Activated CD8-positive, alpha-beta memory T cell treated with anti-CD3 and anti-CD28 coated beads, Interleukin-2, amount 50 U/mL, for 1 hour (primary cell): Measurements from ENCODE around the gene ZNF354B.

Experiments used
- DNase-seq: peaks from one replicate; pipeline ENCODE4 v3.0.0-alpha.2; 2020; ENCODE audit errors: extremely low read depth

Gene ZNF354B

DNA sequence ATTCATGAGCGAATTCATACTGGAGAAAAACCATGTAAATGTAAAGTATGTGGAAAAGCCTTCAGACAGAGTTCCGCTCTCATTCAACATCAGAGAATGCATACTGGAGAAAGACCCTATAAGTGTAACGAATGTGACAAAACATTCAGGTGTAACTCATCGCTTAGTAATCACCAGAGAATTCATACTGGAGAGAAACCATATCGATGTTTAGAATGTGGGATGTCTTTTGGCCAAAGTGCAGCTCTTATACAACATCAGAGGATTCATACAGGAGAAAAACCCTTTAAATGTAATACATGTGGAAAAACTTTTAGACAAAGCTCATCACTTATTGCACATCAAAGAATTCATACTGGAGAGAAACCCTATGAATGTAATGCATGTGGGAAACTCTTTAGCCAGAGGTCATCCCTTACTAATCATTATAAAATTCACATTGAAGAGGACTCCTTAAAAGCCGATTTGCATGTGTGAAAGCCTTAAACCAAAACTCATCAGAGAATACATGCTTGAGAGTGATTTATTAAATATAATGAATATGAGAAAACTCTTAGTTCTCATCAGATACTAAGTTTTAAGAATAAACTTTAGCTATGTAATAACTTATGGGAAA is 24.2 kb downstream of the ZNF354B start:
- DNase-seq = no peak

DNA sequence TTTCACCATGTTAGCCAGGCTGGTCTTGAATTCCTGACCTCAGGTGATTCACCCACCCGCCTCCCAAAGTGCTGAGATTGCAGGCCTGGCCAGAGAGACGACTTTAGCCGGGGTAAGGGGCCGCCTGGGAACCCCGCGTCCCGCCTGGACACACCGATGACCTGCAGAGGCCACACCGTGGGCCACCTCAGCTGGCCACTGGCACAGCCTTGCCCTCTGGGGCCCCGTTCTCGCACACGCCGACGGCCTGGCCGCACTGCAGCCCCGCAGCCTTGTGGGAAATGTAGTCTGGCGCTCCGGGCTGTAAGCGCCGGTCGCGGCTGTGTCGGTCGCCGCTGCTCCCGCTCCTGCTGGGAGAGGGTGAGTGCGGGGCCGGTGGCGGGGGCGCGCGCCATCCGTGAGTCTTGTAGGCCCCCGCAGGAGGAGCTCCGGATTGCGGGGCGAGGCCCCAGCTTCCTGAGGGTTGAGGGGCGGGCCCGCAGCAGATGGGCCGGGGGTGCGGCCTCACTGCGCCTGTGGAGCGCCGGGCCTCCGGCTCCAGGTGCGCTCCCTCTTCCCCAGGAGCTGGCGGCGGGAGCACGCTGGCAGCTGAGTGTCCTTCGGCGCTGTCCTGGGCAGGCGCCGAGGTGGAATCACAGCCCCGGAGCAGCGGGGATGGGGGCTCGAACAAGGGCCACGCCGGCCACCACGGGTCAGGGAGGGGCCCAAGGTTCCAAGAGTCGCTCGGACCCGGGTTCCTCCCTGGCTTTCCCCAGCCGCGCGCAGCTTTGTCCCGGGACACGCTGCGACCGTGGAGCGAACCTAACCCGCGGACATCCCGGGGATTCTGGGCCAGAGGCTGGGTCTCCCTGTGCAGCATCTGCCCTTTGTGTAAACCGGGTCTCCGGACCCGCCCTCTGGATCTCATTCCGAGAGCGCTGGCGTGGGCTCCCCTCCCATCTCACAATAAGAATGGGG is 36.1 kb downstream of the ZNF354B start, which contains the start of gene ZFP2:
Gene ZFP2, plus strand, starts transcription at position 299 of the 957 bp plus-strand sequence. CDS start 35,401 bp downstream, outside the sequence.
- DNase-seq = no peak

DNA sequence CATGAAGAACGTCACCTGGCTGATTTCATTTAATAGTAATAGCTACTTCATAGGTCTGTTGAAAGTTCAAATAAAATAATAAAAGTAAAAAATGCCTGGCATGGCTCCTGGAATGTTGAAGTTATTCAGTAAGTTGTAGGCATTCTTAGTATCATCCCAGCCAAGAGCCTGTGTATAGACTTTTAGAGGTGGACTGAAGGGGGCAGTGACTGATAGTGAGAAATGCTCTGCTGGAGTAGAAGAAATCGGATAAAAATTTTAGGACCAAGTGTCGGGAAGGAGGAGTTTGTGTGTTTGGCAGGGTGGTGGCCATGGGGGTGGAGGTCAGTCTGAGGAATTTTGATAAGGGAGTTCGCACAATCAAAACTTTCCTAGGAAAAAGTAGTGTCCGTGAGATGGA is 39.5 kb downstream of the ZNF354B start:
- DNase-seq = no peak

DNA sequence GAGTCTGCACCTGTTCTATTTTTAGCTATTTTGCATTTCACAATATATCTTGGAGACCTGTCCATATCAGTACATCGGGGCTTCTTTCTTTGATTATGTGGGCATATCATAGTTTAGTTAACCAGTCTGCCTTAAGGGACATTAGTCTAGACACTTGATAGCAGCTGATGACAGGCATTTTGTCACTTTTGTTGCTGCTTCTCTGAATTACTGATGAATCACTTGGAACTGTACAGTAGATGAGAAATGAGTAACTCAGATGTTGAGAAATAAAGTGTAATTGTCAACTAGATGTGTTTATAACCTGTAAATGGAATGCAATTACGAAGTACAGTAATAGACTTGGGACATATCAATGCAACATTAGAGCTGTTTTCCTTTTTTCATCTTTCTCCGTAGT is 43.1 kb downstream of the ZNF354B start:
- DNase-seq = no peak

DNA sequence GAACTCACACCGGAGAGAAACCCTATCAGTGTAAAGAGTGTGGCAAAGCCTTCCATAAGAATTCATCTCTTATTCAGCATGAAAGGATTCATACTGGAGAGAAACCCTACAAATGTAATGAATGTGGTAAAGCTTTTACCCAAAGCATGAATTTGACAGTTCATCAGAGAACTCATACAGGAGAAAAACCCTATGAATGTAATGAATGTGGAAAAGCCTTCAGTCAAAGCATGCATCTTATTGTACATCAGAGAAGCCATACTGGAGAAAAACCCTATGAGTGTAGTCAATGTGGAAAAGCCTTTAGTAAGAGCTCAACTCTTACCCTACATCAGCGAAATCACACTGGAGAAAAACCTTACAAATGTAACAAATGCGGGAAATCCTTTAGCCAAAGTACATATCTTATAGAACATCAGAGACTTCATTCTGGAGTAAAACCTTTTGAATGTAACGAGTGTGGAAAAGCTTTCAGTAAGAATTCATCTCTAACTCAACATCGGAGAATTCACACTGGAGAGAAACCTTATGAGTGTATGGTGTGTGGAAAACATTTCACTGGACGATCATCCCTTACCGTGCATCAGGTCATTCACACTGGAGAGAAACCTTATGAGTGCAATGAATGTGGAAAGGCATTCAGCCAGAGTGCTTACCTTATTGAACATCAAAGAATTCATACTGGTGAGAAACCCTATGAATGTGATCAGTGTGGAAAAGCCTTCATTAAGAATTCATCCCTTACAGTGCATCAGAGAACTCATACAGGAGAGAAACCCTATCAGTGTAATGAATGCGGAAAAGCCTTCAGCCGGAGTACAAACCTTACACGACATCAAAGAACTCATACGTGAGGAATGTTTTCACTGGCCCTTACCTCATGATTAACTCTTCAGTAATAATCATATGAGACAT is 72.3 kb downstream of the ZNF354B start:
- DNase-seq = no peak
